Mesodermal cell (in vitro differentiated cells): Measurements from ENCODE around the gene LPCAT3.

Experiments used
- H3K27ac ChIP-seq: 2 replicates; pipeline ENCODE4 v1.7.0; 2013; ENCODE audit warnings: mild to moderate bottlenecking, low read depth, low read length, moderate library complexity; ENCODE audit not compliant: severe bottlenecking
- H3K36me3 ChIP-seq: 2 replicates; pipeline ENCODE4 v1.7.1; 2013; ENCODE audit warnings: mild to moderate bottlenecking, low read length, moderate library complexity; ENCODE audit not compliant: control insufficient read depth, insufficient read depth
- H3K4me1 ChIP-seq: one replicate; pipeline ENCODE4 v1.7.1; 2013; ENCODE audit warnings: mild to moderate bottlenecking, low read length; ENCODE audit not compliant: insufficient read depth, control insufficient read depth, poor library complexity, severe bottlenecking
- H3K4me3 ChIP-seq: 2 replicates; pipeline ENCODE4 v1.7.0; 2013; ENCODE audit warnings: low read length, control low read depth, mild to moderate bottlenecking; ENCODE audit not compliant: insufficient read depth, poor library complexity, severe bottlenecking; ENCODE audit errors: extremely low read depth
- H3K9me3 ChIP-seq: 2 replicates; pipeline ENCODE4 v1.7.1; 2013; ENCODE audit warnings: mild to moderate bottlenecking, low read length, moderate library complexity; ENCODE audit not compliant: control insufficient read depth
- WGBS, 2 experiments: methylation state at CpG; one replicate each; pipeline ENCODE4 v1.1.5; 2013; ENCODE audit warnings: missing lambda C conversion rate in 2 of 2; ENCODE audit not compliant: insufficient coverage in 2 of 2; 5-methylcytosine and 5-hydroxymethylcytosine counted together

The LPCAT3 gene

GRCh38 chr12:7001921-7002591 is 16.2 kb downstream of the LPCAT3 start:
- H3K27ac ChIP-seq: no peak overlapping the region

GRCh38 chr12:6998715-6999451 is 19.4 kb downstream of the LPCAT3 start:
- H3K9me3 ChIP-seq: no peaks in the 10 kb centered on the region
- H3K27ac ChIP-seq: no peak overlapping the region
- peaks cover 9% of the 10 kb centered on the region for H3K4me1 ChIP-seq
- peaks cover 35% of the 10 kb centered on the region for H3K36me3 ChIP-seq
- H3K4me3 ChIP-seq: no peak overlapping the region

More at GRCh38 chr12:7001921-7002591, 16.2 kb downstream of the LPCAT3 start:
- 94% methylated on average over 6 to 7 of the region's 7 CpGs for WGBS, 2 experiments
- no peak overlapping the region for H3K4me3 ChIP-seq
- H3K9me3 ChIP-seq: no peaks in the 10 kb centered on the region
- peaks cover 33% of the 10 kb centered on the region for H3K36me3 ChIP-seq
- H3K4me1 ChIP-seq: no peaks in the 10 kb centered on the region

- H3K4me1 ChIP-seq: peaks cover 9% of the 10 kb centered on the region
- H3K27ac ChIP-seq: no peak overlapping the region
- no peak overlapping the region for H3K4me3 ChIP-seq
- H3K36me3 ChIP-seq: peaks cover 42% of the 10 kb centered on the region
- WGBS, 2 experiments: 34 to 44% methylated on average over 2 of the region's 2 CpGs
- H3K9me3 ChIP-seq: no peaks in the 10 kb centered on the region
Measured at GRCh38 chr12:6996040-6996441, 22.2 kb downstream of the LPCAT3 start.

GRCh38 chr12:6987956-6988553 is 30.2 kb downstream of the LPCAT3 start:
- Histone ChIP-seq H3K36me3 (peaks cover 52% of the 10 kb centered on the region), H3K4me3 (no peak overlapping the region), H3K9me3 (no peaks in the 10 kb centered on the region), H3K27ac (no peak overlapping the region), H3K4me1 (no peaks in the 10 kb centered on the region)
- WGBS, 2 experiments: 92 to 95% methylated on average over 10 of the region's 11 CpGs

- 90 to 95% methylated on average over 2 to 5 of the region's 7 CpGs for WGBS, 2 experiments
- H3K27ac ChIP-seq: no peak overlapping the region
- no peaks in the 10 kb centered on the region for H3K4me1 ChIP-seq
- H3K9me3 ChIP-seq: no peaks in the 10 kb centered on the region
- peaks cover 75% of the 10 kb centered on the region for H3K36me3 ChIP-seq
- H3K4me3 ChIP-seq: no peak overlapping the region
Measured at GRCh38 chr12:6982532-6982931, 35.7 kb downstream of the LPCAT3 start.

- H3K36me3 ChIP-seq: peaks cover 86% of the 10 kb centered on the region
Measured at GRCh38 chr12:6981152-6982052, 36.9 kb downstream of the LPCAT3 start.

GRCh38 chr12:6980740-6981139 is 37.5 kb downstream of the LPCAT3 start:
- Histone ChIP-seq H3K36me3 (peaks cover 89% of the 10 kb centered on the region), H3K4me3 (no peak overlapping the region), H3K9me3 (no peaks in the 10 kb centered on the region), H3K27ac (no peak overlapping the region), H3K4me1 (no peaks in the 10 kb centered on the region)

More at GRCh38 chr12:6981152-6982052, 36.9 kb downstream of the LPCAT3 start:
- no peak overlapping the region for H3K4me3 ChIP-seq
- 97 to 100% methylated on average over 2 of the region's 10 CpGs for WGBS, 2 experiments
- no peaks in the 10 kb centered on the region for H3K4me1 ChIP-seq
- no peaks in the 10 kb centered on the region for H3K9me3 ChIP-seq
- no peak overlapping the region for H3K27ac ChIP-seq

- no peak overlapping the region for H3K4me3 ChIP-seq
- H3K4me1 ChIP-seq: no peaks in the 10 kb centered on the region
- no peaks in the 10 kb centered on the region for H3K9me3 ChIP-seq
- 98 to 100% methylated on average over 3 to 4 of the region's 4 CpGs for WGBS, 2 experiments
- H3K27ac ChIP-seq: no peak overlapping the region
- H3K36me3 ChIP-seq: peaks cover 95% of the 10 kb centered on the region
Measured at GRCh38 chr12:6980075-6980474, 38.2 kb downstream of the LPCAT3 start.

GRCh38 chr12:6979453-6979852 is 38.8 kb downstream of the LPCAT3 start:
- Histone ChIP-seq H3K4me1 (no peaks in the 10 kb centered on the region), H3K9me3 (no peaks in the 10 kb centered on the region), H3K36me3 (peaks cover 95% of the 10 kb centered on the region), H3K4me3 (no peak overlapping the region), H3K27ac (no peak overlapping the region)
- 100% methylated on average over 1 to 2 of the region's 3 CpGs for WGBS, 2 experiments

- H3K27ac ChIP-seq: no peak overlapping the region
- no peaks in the 10 kb centered on the region for H3K4me1 ChIP-seq
- H3K9me3 ChIP-seq: no peaks in the 10 kb centered on the region
- 94 to 98% methylated on average over 6 of the region's 6 CpGs for WGBS, 2 experiments
- peaks cover 95% of the 10 kb centered on the region for H3K36me3 ChIP-seq
- no peak overlapping the region for H3K4me3 ChIP-seq
Measured at GRCh38 chr12:6979021-6979420, 39.3 kb downstream of the LPCAT3 start.
